ENCODE measurements around the gene MEPCE.
"Not testable (repeated sequence)": the region's sequence is repeated elsewhere in the genome, so short reads cannot be mapped to it uniquely, and the experiment has no call there.

Gene MEPCE

DNA sequence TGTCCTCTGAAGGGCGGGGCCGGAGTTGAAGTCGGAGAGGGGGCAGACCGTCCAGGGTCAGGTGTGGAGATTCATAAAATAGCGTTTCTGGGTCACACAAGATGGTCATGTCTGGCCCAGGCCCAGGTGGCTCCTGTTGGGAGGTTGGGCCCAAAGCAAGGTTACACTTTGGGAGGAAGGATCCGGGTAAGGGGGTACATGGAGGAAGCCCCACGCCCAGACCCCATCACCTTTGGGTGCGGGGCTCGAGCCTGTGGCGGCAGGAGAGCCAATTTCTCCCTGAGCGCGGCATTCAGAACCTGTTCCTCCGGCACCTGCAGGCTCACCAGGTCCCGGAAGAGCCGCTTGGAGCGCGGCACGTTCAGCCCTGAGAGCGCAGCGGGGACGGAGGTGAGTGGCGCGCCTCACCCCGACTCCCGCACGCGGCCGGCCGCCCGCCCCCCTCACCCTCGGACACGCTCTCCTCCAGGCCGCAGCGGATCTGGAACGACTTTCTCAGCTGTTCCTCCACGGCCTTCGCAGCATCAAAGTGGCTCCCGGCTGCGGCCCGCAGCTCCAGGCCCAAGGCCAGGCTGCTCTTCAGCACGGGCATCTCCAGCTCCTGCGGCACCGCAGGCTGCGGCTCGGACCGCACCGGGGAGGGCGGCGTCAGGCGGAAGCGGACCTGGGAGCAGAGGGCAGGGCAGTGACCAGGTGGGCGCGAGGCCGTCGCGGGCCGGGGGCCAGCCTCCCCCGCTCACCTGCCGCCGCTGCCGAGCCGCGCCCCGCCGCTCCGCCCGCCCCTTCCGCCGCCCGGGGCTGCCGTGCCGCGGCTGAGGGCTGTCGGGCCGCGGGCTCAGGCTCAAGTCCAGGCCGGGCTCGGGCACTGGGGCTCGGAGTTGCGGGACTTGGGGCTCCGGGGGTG is 6.0 kb downstream of the MEPCE start:
- Histone ChIP-seq H3K9me3 (ENCODE audit: control insufficient read depth, insufficient read depth, low read length) (no peaks in the 10 kb centered on the region), H3K4me3 (ENCODE audit: low read length) (peak overlapping the region; percentile 77), H3K4me2 (ENCODE audit: low read length) (peak overlapping the region; percentile 83), H3K27ac (ENCODE audit: low read depth, low read length) (peak overlapping the region; percentile 80), H3K79me2 (ENCODE audit: control insufficient read depth, low read length) (peaks cover 59% of the 10 kb centered on the region), H3K27me3 (ENCODE audit: control insufficient read depth, low read length) (no peaks in the 10 kb centered on the region), H3K36me3 (ENCODE audit: control insufficient read depth, low read length) (peaks cover 55% of the 10 kb centered on the region), H3K4me1 (ENCODE audit: control insufficient read depth, low read length) (peaks cover 56% of the 10 kb centered on the region), H4K20me1 (ENCODE audit: control insufficient read depth, insufficient read depth, low read depth, low read length) (peaks cover 9% of the 10 kb centered on the region; the same call in 1 of the 2 replicates), H3K9me2 (replicated peaks; ENCODE audit: control insufficient read depth, low read length) (no peaks in the 10 kb centered on the region), H3F3A (ENCODE audit: control insufficient read depth, insufficient read depth) (peaks cover 52% of the 10 kb centered on the region)
- no peak for TF ChIP-seq EZH2phosphoT487 (IDR thresholded peaks at IDR 0.05; ENCODE audit: borderline replicate concordance, low read length)
- TF ChIP-seq, protein P1, sequence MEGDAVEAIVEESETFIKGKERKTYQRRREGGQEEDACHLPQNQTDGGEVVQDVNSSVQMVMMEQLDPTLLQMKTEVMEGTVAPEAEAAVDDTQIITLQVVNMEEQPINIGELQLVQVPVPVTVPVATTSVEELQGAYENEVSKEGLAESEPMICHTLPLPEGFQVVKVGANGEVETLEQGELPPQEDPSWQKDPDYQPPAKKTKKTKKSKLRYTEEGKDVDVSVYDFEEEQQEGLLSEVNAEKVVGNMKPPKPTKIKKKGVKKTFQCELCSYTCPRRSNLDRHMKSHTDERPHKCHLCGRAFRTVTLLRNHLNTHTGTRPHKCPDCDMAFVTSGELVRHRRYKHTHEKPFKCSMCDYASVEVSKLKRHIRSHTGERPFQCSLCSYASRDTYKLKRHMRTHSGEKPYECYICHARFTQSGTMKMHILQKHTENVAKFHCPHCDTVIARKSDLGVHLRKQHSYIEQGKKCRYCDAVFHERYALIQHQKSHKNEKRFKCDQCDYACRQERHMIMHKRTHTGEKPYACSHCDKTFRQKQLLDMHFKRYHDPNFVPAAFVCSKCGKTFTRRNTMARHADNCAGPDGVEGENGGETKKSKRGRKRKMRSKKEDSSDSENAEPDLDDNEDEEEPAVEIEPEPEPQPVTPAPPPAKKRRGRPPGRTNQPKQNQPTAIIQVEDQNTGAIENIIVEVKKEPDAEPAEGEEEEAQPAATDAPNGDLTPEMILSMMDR (IDR thresholded peaks at IDR 0.05; ENCODE audit: low read depth, low read length, poor library complexity, severe bottlenecking) = peak; percentile 11

DNA sequence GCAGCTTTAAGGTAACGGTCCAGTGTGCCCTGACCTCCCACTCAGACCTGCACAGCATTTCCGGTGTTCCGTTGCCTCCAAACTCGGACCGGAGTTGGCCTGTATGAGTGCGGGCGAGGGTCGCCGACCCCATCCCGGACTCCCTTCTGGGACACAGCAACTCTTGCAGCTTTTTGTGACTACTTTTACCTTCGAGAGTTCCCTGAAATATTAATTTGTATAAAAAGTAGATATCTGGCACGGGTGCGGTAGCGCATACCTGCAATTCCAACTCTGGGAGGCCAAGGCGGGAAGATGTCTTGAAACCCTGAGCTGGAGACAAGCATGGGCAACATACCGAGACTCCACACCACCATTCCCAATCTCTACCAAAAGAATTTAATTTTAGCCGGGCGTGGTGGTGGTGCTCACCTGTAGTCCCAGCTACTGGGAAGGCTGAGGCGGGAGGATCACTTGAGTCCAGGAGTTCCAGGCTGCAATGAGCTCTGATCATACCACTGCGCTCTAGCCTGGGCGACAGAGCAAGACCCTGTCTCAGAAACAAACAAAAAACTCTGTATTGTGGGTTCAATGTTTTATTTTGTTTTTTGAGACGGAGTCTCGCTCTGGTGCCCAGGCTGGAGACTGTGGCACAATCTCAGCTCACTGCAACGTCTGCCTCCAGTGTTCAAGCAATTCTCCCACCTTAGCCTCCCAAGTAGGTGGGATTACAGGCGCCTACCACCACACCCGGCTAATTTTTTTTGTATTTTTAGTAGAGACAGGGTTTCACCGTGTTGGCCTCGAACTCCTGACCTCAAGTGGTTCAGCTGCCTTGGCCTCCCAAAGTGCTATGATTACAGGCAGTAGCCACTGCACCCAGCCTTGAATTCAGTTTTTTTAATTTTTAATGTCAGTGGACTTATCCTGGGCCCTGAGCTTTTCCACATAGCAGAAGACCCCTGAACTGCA is 7.8 kb downstream of the MEPCE start:
- peaks cover 37% of the 10 kb centered on the region for H3K36me3 ChIP-seq (ENCODE audit: control insufficient read depth, low read length)
- peaks cover 38% of the 10 kb centered on the region for H3K4me1 ChIP-seq (ENCODE audit: control insufficient read depth, low read length)
- H3K4me2 ChIP-seq (ENCODE audit: low read length) = peak overlapping the region; percentile 83
- no peaks in the 10 kb centered on the region for H4K20me1 ChIP-seq (ENCODE audit: control insufficient read depth, insufficient read depth, low read depth, low read length)
- no peaks in the 10 kb centered on the region for H3K27me3 ChIP-seq (ENCODE audit: control insufficient read depth, low read length)
- TF ChIP-seq, protein P1 (IDR thresholded peaks at IDR 0.05; ENCODE audit: low read depth, low read length, poor library complexity, severe bottlenecking) = no peak
- no peak for TF ChIP-seq EZH2phosphoT487 (IDR thresholded peaks at IDR 0.05; ENCODE audit: borderline replicate concordance, low read length)
- H3K9me3 ChIP-seq (ENCODE audit: control insufficient read depth, insufficient read depth, low read length) = no peaks in the 10 kb centered on the region
- H3K4me3 ChIP-seq (ENCODE audit: low read length) = peak overlapping the region; percentile 77
- no peaks in the 10 kb centered on the region for H3K9me2 ChIP-seq (replicated peaks; ENCODE audit: control insufficient read depth, low read length)
- H3K79me2 ChIP-seq (ENCODE audit: control insufficient read depth, low read length) = peaks cover 41% of the 10 kb centered on the region
- peaks cover 34% of the 10 kb centered on the region for H3F3A ChIP-seq (ENCODE audit: control insufficient read depth, insufficient read depth)
- peak overlapping the region; percentile 80; the same call in 1 of the 2 replicates for H3K27ac ChIP-seq (ENCODE audit: low read depth, low read length)

DNA sequence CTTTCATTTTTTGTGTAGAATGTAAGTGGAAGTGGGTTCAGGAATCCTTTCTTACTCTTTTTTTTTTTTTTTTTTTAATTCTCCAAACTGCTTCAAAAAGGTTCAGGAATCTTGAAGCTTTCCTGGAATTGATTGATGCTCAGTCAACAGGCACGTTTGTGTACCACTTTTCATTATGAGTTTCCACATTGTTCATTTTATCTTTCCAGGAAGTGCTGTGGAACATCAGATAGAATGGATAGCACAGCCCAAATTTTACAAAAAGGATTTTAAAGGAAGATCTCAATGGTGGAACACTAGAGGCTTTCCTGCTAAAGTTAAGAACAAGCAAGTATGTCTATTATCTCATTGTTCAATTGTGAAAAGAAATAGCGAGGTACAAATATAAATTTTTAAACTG is 8.5 kb downstream of the MEPCE start:
- no peaks in the 10 kb centered on the region for H3K9me2 ChIP-seq (replicated peaks; ENCODE audit: control insufficient read depth, low read length)
- H3K27ac ChIP-seq (ENCODE audit: low read depth, low read length) = no peak overlapping the region
- H3K9me3 ChIP-seq (ENCODE audit: control insufficient read depth, insufficient read depth, low read length) = no peaks in the 10 kb centered on the region
- peaks cover 30% of the 10 kb centered on the region for H3K36me3 ChIP-seq (ENCODE audit: control insufficient read depth, low read length)
- H3K4me2 ChIP-seq (ENCODE audit: low read length) = no peak overlapping the region
- H3K79me2 ChIP-seq (ENCODE audit: control insufficient read depth, low read length) = peaks cover 34% of the 10 kb centered on the region
- TF ChIP-seq EZH2phosphoT487 (IDR thresholded peaks at IDR 0.05; ENCODE audit: borderline replicate concordance, low read length) = no peak
- TF ChIP-seq, protein P1 (IDR thresholded peaks at IDR 0.05; ENCODE audit: low read depth, low read length, poor library complexity, severe bottlenecking) = no peak
- H3K4me3 ChIP-seq (ENCODE audit: low read length) = no peak overlapping the region
- H4K20me1 ChIP-seq (ENCODE audit: control insufficient read depth, insufficient read depth, low read depth, low read length) = no peaks in the 10 kb centered on the region
- no peaks in the 10 kb centered on the region for H3K27me3 ChIP-seq (ENCODE audit: control insufficient read depth, low read length)
- peaks cover 30% of the 10 kb centered on the region for H3F3A ChIP-seq (ENCODE audit: control insufficient read depth, insufficient read depth)
- peaks cover 31% of the 10 kb centered on the region for H3K4me1 ChIP-seq (ENCODE audit: control insufficient read depth, low read length)

DNA sequence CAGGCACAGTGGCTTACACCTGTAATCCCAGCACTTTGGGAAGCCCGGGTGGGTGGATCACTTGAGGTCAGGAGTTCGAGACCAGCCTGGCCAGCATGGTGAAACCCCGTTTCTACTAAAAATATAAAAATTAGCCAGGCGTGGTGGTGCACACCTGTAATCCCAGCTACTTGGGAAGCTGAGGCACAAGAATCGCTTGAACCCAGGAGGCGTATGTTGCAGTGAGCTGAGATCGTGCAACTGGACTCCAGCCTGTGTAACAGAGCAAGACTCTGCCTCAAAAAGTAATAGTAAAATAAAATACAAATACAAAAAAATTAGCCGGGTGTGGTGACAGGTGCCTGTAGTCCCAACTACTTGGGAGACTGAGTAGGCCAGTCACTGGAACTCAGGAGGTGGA is 9.1 kb downstream of the MEPCE start:
- H3K27ac ChIP-seq (ENCODE audit: low read depth, low read length) = not testable (repeated sequence)

DNA sequence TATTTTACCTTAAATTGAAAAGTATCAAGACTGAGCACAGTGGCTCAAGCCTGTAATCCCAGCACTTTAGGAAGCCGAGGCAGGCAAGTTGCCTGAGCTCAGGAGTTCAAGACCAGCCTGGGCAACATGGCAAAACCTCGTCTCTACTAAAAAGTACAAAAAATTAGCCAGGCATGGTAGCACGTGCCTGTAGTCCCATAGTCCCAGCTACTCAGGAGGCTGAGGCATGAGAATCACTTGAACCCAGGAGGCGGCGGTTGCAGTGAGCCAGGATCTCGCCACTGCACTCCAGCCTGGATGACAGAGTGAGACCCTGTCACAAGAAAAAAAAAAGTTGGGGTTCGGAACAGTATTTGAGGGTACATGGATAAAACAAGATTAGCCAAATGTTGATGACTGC is 9.6 kb downstream of the MEPCE start:
- H3K4me1 ChIP-seq (ENCODE audit: control insufficient read depth, low read length) = peaks cover 21% of the 10 kb centered on the region
- not testable (repeated sequence) for H3K27me3 ChIP-seq (ENCODE audit: control insufficient read depth, low read length); H3K4me2 ChIP-seq (ENCODE audit: low read length)

More for the DNA sequence above, 9.1 kb downstream of the MEPCE start:
- not testable (repeated sequence) for H3K9me2 ChIP-seq (replicated peaks; ENCODE audit: control insufficient read depth, low read length); H3K9me3 ChIP-seq (ENCODE audit: control insufficient read depth, insufficient read depth, low read length); H3K4me3 ChIP-seq (ENCODE audit: low read length); H4K20me1 ChIP-seq (ENCODE audit: control insufficient read depth, insufficient read depth, low read depth, low read length); H3K4me2 ChIP-seq (ENCODE audit: low read length); H3K27me3 ChIP-seq (ENCODE audit: control insufficient read depth, low read length)
- Histone ChIP-seq H3K4me1 (ENCODE audit: control insufficient read depth, low read length) (peaks cover 25% of the 10 kb centered on the region), H3F3A (ENCODE audit: control insufficient read depth, insufficient read depth) (peaks cover 25% of the 10 kb centered on the region), H3K36me3 (ENCODE audit: control insufficient read depth, low read length) (peaks cover 24% of the 10 kb centered on the region), H3K79me2 (ENCODE audit: control insufficient read depth, low read length) (peaks cover 28% of the 10 kb centered on the region)

More for the DNA sequence above, 9.6 kb downstream of the MEPCE start:
- H3K27ac ChIP-seq (ENCODE audit: low read depth, low read length); H3K9me3 ChIP-seq (ENCODE audit: control insufficient read depth, insufficient read depth, low read length); H3K9me2 ChIP-seq (replicated peaks; ENCODE audit: control insufficient read depth, low read length); H3K4me3 ChIP-seq (ENCODE audit: low read length); H4K20me1 ChIP-seq (ENCODE audit: control insufficient read depth, insufficient read depth, low read depth, low read length): not testable (repeated sequence)
- Histone ChIP-seq H3K79me2 (ENCODE audit: control insufficient read depth, low read length) (peaks cover 23% of the 10 kb centered on the region), H3K36me3 (ENCODE audit: control insufficient read depth, low read length) (peaks cover 19% of the 10 kb centered on the region), H3F3A (ENCODE audit: control insufficient read depth, insufficient read depth) (peaks cover 23% of the 10 kb centered on the region)

Measured in DOHH2 (cell line).